ENCODE results near the gene CTTNBP2NL. TPM values are rescaled to one million over a fixed set of nuclear protein-coding genes. Genes with fewer than 3 reads are reported as not detected.

CTTNBP2NL gene
- total RNA-seq, 1 experiment from 2014 or later, result 38.8 TPM

- Histone ChIP-seq H2BK20ac (ENCODE audit: low read depth, low read length, poor library complexity, severe bottlenecking) (no peak overlapping the region), H2BK120ac (ENCODE audit: low read depth, low read length, poor library complexity, severe bottlenecking) (no peak overlapping the region), H3T11ph (ENCODE audit: low read length) (no peak overlapping the region), H2BK12ac (ENCODE audit: insufficient read length, low read depth, low read length) (no peak overlapping the region), H3K18ac (ENCODE audit: insufficient read length, low read depth, low read length) (no peak overlapping the region), H3K14ac (ENCODE audit: insufficient read depth, low read length) (no peak overlapping the region), H3K9me3 (ENCODE audit: control insufficient read depth, low read depth, low read length) (no peaks in the 10 kb centered on the region), H3K23ac (ENCODE audit: insufficient read length, low read depth, low read length) (no peak overlapping the region), H3K27me3 (ENCODE audit: insufficient read depth, low read length) (peaks cover 2% of the 10 kb centered on the region; the same call in 1 of the 2 replicates), H4K91ac (ENCODE audit: insufficient read length, low read depth, low read length) (no peak overlapping the region), H2BK5ac (ENCODE audit: insufficient read length, low read length) (no peak overlapping the region), H3K79me1 (ENCODE audit: insufficient read depth, low read depth, low read length, poor library complexity, severe bottlenecking) (no peaks in the 10 kb centered on the region), H3K27ac (ENCODE audit: insufficient read length, low read depth, low read length) (no peak overlapping the region), H3K4me1 (ENCODE audit: insufficient read depth, low read length) (no peaks in the 10 kb centered on the region; the same call in 1 of the 2 replicates), H3K56ac (ENCODE audit: insufficient read length, low read depth, low read length) (no peak overlapping the region), H4K5ac (ENCODE audit: insufficient read length, low read depth, low read length) (no peak overlapping the region), H3K4me2 (ENCODE audit: insufficient read depth, insufficient read length, low read length) (no peak overlapping the region), H3K23me2 (ENCODE audit: insufficient read length, low read depth, low read length, poor library complexity, severe bottlenecking) (no peaks in the 10 kb centered on the region), H4K20me1 (ENCODE audit: control insufficient read depth, insufficient read depth, insufficient read length) (peaks cover 2% of the 10 kb centered on the region), H3K9ac (ENCODE audit: extremely low read depth, insufficient read length, low read length) (no peak overlapping the region), H4K8ac (replicated peaks; ENCODE audit: insufficient read length, low read depth, low read length) (no peak overlapping the region), H3K79me2 (ENCODE audit: insufficient read depth, low read length) (no peaks in the 10 kb centered on the region), H2AK5ac (ENCODE audit: insufficient read length, low read length) (no peak overlapping the region), H2BK15ac (ENCODE audit: low read depth, low read length) (no peak overlapping the region), H3K4ac (ENCODE audit: low read depth, low read length) (no peak overlapping the region), H2AFZ (ENCODE audit: low read length) (no peak overlapping the region)
- WGBS (ENCODE audit: extremely low coverage, insufficient read length, low lambda C conversion rate), result no CpG with 5 or more reads among the region's 1 CpG
- no peak for DNase-seq
- H3K27me3 Mint-ChIP-seq (ENCODE audit: low read depth), result peaks cover 14% of the 10 kb centered on the region
- peaks cover 38 to 43% of the 10 kb centered on the region in 2 experiments for H3K4me1 Mint-ChIP-seq
- H3K4me3 Mint-ChIP-seq, result no peak overlapping the region
- no peak for TF ChIP-seq CTCF (conservative IDR thresholded peaks at IDR 0.05)
- H3K27ac Mint-ChIP-seq, result no peak overlapping the region
- peaks cover 0 to 11% (median under 1%) of the 10 kb centered on the region in 3 experiments; a peak in 3 of 7 replicates for H3K36me3 Mint-ChIP-seq (ENCODE audit: insufficient read depth in 1 of 3, low read depth in 3 of 3)
- no peaks in the 10 kb centered on the region for H3K9me3 Mint-ChIP-seq
Observed at GRCh38 chr1:112462953-112463279, 66.9 kb downstream of the CTTNBP2NL start.
